ENCODE results near the gene HNMT.
A peak's percentile ranks its signal among the peaks of the same experiment; 100 is the strongest.

Gene HNMT

GRCh38 chr2:138028538-138028937, 64.3 kb downstream of the HNMT start:
- no peak for DNase-seq (ENCODE audit: low read depth)
- no peak for TF ChIP-seq CTCF (conservative IDR thresholded peaks at IDR 0.05; ENCODE audit: low read length)
- H3K4me3 ChIP-seq (ENCODE audit: low read length): no peak overlapping the region

- peak; percentile 18 for DNase-seq (ENCODE audit: low read depth)
- no peak overlapping the region for H3K4me3 ChIP-seq (ENCODE audit: low read length)
- TF ChIP-seq CTCF (conservative IDR thresholded peaks at IDR 0.05; ENCODE audit: low read length): no peak
These were observed 65.0 kb downstream of the HNMT start for GRCh38 chr2:138029276-138029675.

- peak; percentile 39 for DNase-seq (ENCODE audit: low read depth)
- no peak overlapping the region for H3K4me3 ChIP-seq (ENCODE audit: low read length)
- TF ChIP-seq CTCF (conservative IDR thresholded peaks at IDR 0.05; ENCODE audit: low read length): no peak
These were observed 66.2 kb downstream of the HNMT start for GRCh38 chr2:138030459-138030858.

- no peak for DNase-seq (ENCODE audit: low read depth)
- H3K4me3 ChIP-seq (ENCODE audit: low read length): no peak overlapping the region
- TF ChIP-seq CTCF (conservative IDR thresholded peaks at IDR 0.05; ENCODE audit: low read length): no peak
These were observed 68.1 kb downstream of the HNMT start for GRCh38 chr2:138032334-138032733.

GRCh38 chr2:138034536-138034935, 70.3 kb downstream of the HNMT start:
- no peak for TF ChIP-seq CTCF (conservative IDR thresholded peaks at IDR 0.05; ENCODE audit: low read length)
- no peak overlapping the region for H3K4me3 ChIP-seq (ENCODE audit: low read length)
- no peak for DNase-seq (ENCODE audit: low read depth)

- TF ChIP-seq CTCF (conservative IDR thresholded peaks at IDR 0.05; ENCODE audit: low read length): no peak
- DNase-seq (ENCODE audit: low read depth): peak; percentile 67
These were observed 71.4 kb downstream of the HNMT start for GRCh38 chr2:138035608-138036217.

GRCh38 chr2:138036522-138036921, 72.2 kb downstream of the HNMT start:
- H3K4me3 ChIP-seq (ENCODE audit: low read length): no peak overlapping the region
- no peak for DNase-seq (ENCODE audit: low read depth)
- TF ChIP-seq CTCF (conservative IDR thresholded peaks at IDR 0.05; ENCODE audit: low read length): no peak

More at GRCh38 chr2:138035608-138036217, 71.4 kb downstream of the HNMT start:
- no peak overlapping the region for H3K4me3 ChIP-seq (ENCODE audit: low read length)
